Measurements from ENCODE around the gene TMEM134.

- TF ChIP-seq CTCF (IDR thresholded peaks at IDR 0.05): no peak
- no peak for TF ChIP-seq POLR2A (IDR thresholded peaks at IDR 0.05)
These were observed 47.8 kb upstream of the TMEM134 start for GRCh38 chr11:67516806-67517205.

Data from thyroid gland (tissue), 4 donors.